DMS 273 (cell line): ENCODE data around the gene NDUFA8.

Source experiments
- DNase-seq: peaks from one replicate; lab custom pipeline; 2025; ENCODE audit not compliant: unreplicated experiment; lab: John Stamatoyannopoulos, UW

Gene NDUFA8

GRCh38 chr9:122102156-122102555 is 57.4 kb downstream of the NDUFA8 start:
- DNase-seq, result no peak

GRCh38 chr9:122100756-122101155 is 58.8 kb downstream of the NDUFA8 start:
- DNase-seq, result no peak

GRCh38 chr9:122099271-122099869 is 60.2 kb downstream of the NDUFA8 start:
- peak; percentile 89 for DNase-seq

- no peak for DNase-seq
Measured at GRCh38 chr9:122097679-122098315, 61.8 kb downstream of the NDUFA8 start.

GRCh38 chr9:122096620-122097415 is 62.8 kb downstream of the NDUFA8 start:
- DNase-seq, result no peak

DNA sequence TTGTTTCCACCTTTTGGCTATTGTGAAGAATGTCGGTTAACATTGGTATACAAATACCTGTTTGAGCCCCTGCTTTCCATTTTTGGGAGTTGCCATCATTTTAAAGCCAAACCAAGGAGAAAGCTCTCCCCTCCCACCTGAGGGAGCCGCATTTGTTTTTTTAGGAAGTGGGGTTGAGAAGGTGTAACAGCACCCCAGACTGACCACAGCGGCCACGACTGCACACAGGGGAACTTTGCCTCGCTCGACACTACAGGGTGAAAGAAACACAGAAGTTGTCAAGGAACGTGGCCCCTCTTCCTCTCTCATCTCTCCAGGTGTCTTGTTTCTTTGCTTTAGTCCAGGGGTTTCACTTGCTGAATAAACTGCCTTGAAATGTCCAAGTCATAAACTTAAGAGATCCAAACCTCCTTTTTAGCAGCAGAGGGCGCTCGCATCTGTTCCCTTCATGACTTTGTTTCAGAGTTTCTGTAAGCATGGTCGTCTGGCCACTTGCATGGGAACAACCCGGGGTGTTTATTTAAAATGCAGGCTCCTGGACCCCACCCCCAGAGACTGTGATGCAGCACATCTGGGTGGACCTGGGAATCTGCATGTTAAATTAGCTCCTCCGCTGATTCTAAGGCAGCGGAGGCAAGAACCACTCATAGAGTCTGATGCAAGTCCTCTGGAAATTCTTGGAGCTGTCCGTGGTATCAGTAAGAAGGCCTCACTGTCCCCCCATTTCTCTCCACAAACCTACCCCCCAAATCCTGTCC is 64.4 kb downstream of the NDUFA8 start:
- peak; percentile 79 for DNase-seq
